ENCODE results near the gene CLDN4.

Gene CLDN4

DNA sequence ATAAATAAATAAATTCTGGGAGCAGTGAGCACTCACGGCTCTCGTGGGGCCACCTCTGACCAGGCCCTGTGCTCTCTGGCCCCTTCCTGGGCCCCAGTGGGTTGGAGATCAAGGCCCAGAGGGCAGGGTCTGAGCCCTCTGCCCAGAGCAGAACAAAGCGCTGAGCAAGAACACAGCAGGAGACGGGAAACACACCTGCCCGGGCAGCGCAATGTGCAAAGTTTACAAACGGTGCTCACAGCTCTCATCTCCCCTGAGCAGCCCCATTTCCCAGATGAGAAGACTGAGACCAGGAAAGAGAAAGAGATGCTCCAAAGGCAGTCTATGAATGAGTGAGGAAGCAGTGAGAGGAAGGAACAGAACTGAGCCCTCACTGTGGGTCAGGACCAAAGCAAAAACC, 8.5 kb downstream of the CLDN4 start:
- DNase-seq (ENCODE audit: extremely low spot score), result no peak
- no peak for TF ChIP-seq FOXM1 (IDR thresholded peaks at IDR 0.05; ENCODE audit: borderline replicate concordance)
- TF ChIP-seq LEF1 (IDR thresholded peaks at IDR 0.05; ENCODE audit: borderline replicate concordance), result no peak
- no peak for TF ChIP-seq L3MBTL2 (conservative IDR thresholded peaks at IDR 0.05)
- TF ChIP-seq, protein P1, sequence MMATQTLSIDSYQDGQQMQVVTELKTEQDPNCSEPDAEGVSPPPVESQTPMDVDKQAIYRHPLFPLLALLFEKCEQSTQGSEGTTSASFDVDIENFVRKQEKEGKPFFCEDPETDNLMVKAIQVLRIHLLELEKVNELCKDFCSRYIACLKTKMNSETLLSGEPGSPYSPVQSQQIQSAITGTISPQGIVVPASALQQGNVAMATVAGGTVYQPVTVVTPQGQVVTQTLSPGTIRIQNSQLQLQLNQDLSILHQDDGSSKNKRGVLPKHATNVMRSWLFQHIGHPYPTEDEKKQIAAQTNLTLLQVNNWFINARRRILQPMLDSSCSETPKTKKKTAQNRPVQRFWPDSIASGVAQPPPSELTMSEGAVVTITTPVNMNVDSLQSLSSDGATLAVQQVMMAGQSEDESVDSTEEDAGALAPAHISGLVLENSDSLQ (IDR thresholded peaks at IDR 0.05), result no peak
- TF ChIP-seq CTBP1 (IDR thresholded peaks at IDR 0.05; ENCODE audit: borderline replicate concordance), result no peak
- TF ChIP-seq FOXK2 (IDR thresholded peaks at IDR 0.05), result no peak
- no peak for TF ChIP-seq SUZ12 (IDR thresholded peaks at IDR 0.05)
- no peak for TF ChIP-seq ARNT (IDR thresholded peaks at IDR 0.05)
- TF ChIP-seq ELF4 (IDR thresholded peaks at IDR 0.05), result no peak
- no peak for TF ChIP-seq TARDBP (IDR thresholded peaks at IDR 0.05)
- no peak for TF ChIP-seq BHLHE40 (IDR thresholded peaks at IDR 0.05; ENCODE audit: borderline replicate concordance)
- no peak for TF ChIP-seq ZNF384 (IDR thresholded peaks at IDR 0.05)
- no peak for TF ChIP-seq NFRKB (IDR thresholded peaks at IDR 0.05)
- no peak for TF ChIP-seq SP1 (IDR thresholded peaks at IDR 0.05)
- no peak for TF ChIP-seq HDGF (IDR thresholded peaks at IDR 0.05; ENCODE audit: borderline replicate concordance)
- POLR2A ChIA-PET, result no interaction called here
- CTCF ChIA-PET, result no interaction called here

DNA sequence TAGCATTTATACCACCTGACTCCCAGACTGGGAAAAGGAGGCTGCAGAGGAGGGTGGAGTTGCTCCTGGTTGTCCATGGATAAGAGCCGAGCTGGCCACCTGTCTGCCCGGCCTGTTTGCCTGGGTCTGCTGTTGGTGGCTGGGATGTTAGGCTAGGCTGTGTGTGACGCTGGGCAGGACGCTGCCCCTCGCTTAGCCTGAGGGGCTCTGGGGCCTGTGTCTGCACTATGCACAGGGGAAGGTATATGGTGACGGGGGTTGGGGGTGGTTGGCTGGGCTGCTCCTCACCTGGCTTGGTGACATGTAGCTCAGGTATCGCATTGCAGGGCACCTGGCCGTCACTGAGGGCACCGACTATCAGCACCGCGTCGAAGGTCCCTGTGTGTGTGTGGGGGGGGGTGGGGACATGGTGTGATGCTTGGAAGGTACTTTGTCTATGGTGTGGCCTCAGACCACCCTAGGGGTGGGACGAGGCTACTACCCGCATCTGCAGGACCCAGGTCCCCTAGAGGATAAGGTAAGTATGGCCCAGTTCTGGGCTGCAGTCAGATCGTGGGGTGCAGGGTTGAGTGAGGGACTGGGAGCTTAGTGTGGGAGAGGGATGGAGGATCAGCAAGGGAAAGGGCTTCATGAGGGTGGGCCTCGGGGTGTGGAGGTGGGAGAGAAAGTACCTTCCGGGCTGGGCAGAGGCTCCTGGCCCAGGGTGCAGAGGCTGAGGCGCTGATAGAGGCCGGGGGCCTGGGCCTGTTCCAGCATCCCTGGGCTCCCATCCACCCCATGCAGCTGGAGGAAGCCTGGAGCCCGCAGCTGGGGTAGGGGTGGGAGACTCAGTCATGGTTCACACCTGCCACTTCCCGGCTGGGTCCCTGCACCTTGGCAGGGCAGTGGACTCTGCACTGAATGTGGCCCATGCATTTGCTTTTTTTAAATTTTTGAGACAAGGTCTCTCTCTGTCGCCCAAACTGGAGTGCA, 9.2 kb downstream of the CLDN4 start:
- POLR2A ChIA-PET, result interaction anchor here (1.2 kb wide), 2 partner anchors 11 kb away, joined by 3 read pairs; no protein-coding TSS in a partner anchor
- TF ChIP-seq, protein P1 (IDR thresholded peaks at IDR 0.05), result no peak
- TF ChIP-seq TARDBP (IDR thresholded peaks at IDR 0.05) (no peak), FOXK2 (IDR thresholded peaks at IDR 0.05) (no peak)
- DNase-seq (ENCODE audit: extremely low spot score), result no peak
- CTCF ChIA-PET, result interaction anchor here (1.0 to 1.4 kb wide), 2 partner anchors 10 to 11 kb away, joined by 4 to 6 read pairs; no protein-coding TSS in a partner anchor

DNA sequence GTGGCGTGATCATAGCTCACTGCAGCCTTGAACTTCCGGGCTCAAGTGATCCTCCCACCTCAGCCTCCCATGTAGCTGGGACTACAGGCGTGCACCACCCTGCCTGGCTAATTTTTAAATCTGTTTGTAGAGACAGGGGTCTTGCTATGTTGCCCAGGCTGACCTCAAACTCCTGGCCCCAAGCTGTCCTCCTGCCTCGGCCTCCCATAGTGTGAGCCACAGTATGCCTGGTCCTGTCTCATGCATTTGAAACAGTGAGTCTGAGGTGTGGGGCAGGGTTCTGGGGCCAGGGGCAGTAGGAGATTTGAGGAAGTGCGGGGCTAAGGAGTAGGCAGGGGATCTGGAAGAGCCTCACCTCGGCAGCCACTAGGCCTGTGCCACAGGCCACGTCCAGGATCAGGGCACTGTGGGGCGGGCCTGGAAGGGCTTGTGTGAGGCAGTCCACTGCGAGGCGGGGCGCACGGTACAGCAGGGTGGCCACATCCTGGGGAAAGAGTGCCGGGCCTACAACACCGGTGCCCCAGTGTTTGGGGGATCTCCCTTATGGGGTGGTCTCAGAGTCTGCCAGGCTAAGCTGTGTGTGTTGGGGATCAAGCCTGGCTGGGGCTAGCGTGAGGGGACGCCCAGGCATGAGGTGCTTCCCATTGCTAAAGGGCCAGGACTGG, 10.1 kb downstream of the CLDN4 start:
- no peak for TF ChIP-seq SUZ12 (IDR thresholded peaks at IDR 0.05)
- TF ChIP-seq LEF1 (IDR thresholded peaks at IDR 0.05; ENCODE audit: borderline replicate concordance), result no peak
- TF ChIP-seq, protein P1 (IDR thresholded peaks at IDR 0.05), result no peak
- no peak for TF ChIP-seq ZNF384 (IDR thresholded peaks at IDR 0.05)
- no peak for TF ChIP-seq L3MBTL2 (conservative IDR thresholded peaks at IDR 0.05)
- TF ChIP-seq CTBP1 (IDR thresholded peaks at IDR 0.05; ENCODE audit: borderline replicate concordance), result no peak
- TF ChIP-seq ELF4 (IDR thresholded peaks at IDR 0.05), result no peak
- no peak for TF ChIP-seq SP1 (IDR thresholded peaks at IDR 0.05)
- POLR2A ChIA-PET, result interaction anchor here (1.2 kb wide), 2 partner anchors 10 to 11 kb away, joined by 3 read pairs; no protein-coding TSS in a partner anchor
- CTCF ChIA-PET, result interaction anchor here (1.0 to 1.4 kb wide), 2 partner anchors 10 to 11 kb away, joined by 4 to 6 read pairs; no protein-coding TSS in a partner anchor
- no peak for DNase-seq (ENCODE audit: extremely low spot score)

DNA sequence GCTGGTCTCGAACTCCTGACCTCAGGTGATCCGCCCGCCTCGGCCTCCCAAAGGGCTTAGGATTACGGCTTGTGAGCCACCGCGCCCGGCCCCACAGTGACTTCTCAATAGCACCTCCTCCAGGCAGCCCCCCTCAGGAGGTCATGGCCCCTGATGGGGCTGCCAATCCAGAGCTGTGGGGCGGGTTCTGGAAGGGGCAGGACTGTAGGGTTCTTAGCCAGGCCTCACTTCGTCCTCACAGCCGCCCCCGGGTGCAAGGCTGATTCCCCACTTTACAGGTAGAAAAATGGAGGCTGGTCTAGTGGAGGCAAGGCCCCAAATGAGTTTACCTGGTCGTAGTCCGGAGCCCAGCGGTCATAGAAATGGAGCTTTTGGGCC, 10.9 kb downstream of the CLDN4 start:
- ChIA-PET POLR2A (interaction anchor here (0.9 to 1.2 kb wide), 3 partner anchors 8 to 31 kb away, joined by 3 to 6 read pairs (median 4); no protein-coding TSS in a partner anchor), CTCF (interaction anchor here (1.1 kb wide), 1 partner anchor 12 kb away, joined by 3 read pairs; no protein-coding TSS in a partner anchor)
- DNase-seq (ENCODE audit: extremely low spot score), result no peak
- TF ChIP-seq, protein P1 (IDR thresholded peaks at IDR 0.05), result peak; percentile 77
- no peak for TF ChIP-seq LEF1 (IDR thresholded peaks at IDR 0.05; ENCODE audit: borderline replicate concordance)

DNA sequence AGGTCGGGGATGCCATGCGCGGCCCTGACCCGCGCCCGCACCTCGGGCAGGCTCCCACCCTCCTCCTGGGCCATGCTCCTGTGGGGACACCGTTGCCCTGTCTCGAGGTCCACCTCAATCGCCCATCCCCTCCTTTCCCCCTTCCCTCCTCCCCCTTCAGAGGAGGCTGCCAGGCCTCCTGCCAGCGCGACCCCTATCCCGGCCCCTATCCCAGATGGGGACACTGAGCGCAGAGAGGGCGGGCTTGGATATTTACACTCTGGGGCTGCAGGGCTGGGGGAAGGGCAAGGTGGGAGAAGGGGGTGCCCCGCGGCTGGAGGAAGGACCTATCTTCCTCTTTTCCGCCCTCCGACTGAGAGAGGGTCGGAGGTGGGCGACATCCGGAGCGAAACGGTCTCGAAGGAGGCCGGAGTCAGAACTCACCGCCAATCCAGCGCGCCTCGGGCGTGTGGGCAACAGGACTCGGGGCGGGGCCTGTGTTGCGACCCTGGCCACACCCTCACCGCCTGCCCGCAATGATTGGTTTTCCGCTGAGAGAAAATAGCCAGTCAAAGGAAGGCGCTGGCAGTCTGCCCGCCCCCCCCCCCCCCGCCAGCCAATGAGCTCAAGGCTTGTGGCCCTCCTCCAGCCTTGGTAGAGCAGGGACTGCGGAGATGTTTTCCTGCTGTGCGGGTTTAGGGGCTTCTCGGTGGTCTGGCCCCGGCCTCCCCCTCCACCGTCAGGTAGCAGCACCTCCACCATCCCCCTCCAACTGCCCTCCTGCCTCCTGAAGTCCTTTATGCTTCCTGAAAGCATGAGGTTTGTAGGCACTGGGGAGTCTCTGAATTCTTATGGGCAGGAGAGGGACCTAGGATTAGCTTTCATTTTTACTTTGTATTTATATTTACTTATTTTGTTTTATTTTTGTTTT, 11.5 kb downstream of the CLDN4 start, which contains the start of gene METTL27:
METTL27 (minus strand) TSS at position 450 of the 910 bp plus-strand sequence; CDS start at position 74, 376 bp downstream.
- POLR2A ChIA-PET, result interaction anchor here (0.5 to 1.4 kb wide), 13 partner anchors 8 to 105 kb away, joined by 3 to 10 read pairs (median 3); partner anchors contain the start of gene ABHD11
- CTCF ChIA-PET, result interaction anchor here (0.6 to 1.1 kb wide), 4 partner anchors 8 to 103 kb away, joined by 3 to 5 read pairs (median 4); no protein-coding TSS in a partner anchor
- peak; percentile 95 for DNase-seq (ENCODE audit: extremely low spot score)
- no peak for TF ChIP-seq ARNT (IDR thresholded peaks at IDR 0.05)
- no peak for TF ChIP-seq FOXK2 (IDR thresholded peaks at IDR 0.05)
- TF ChIP-seq L3MBTL2 (conservative IDR thresholded peaks at IDR 0.05), result peak; percentile 39
